ENCODE measurements around the gene ABHD16B.
"Not testable (repeated sequence)": the region's sequence is repeated elsewhere in the genome, so short reads cannot be mapped to it uniquely, and the experiment has no call there.

The ABHD16B gene

DNA sequence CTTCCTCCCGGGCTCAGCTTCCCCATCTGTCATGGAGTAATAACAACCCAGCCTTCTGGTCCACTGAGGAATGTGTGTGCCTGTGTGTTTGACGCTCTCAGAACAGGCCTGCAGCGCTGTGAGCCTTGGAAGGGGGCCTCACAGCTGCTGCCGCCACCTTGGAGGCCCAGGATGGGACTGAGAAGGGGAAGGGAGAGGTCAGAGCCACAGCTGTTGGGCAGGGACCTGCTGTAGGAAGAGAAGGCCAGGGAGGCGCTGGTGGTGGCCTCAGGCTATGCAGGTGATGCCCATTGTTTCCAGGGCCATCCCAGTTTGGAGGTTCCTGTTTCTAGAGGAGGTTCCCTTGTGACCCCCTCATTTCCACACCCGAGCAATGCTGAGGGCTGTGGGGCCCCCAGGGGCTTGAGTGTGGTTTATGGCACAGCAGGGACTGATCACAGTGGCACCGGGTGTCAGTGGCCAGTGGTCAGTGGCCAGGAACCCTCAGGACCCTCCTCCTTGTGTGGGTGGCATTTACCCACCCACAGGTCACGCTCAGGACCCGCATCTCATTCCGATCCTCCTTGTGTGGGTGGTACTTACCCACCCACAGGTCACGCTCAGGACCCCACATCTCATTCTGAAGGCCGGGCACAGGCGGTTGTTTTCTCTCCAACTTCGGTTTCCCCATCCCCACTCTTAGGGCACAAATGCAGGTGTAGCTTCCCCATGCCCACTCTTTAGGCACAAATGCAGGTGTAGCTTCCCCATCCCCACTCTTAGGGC, 17.8 kb downstream of the ABHD16B start:
- DNase-seq (ENCODE audit: low read depth): no peak

GRCh38 chr20:63880901-63881300, 19.6 kb downstream of the ABHD16B start:
- DNase-seq (ENCODE audit: low read depth): not testable (repeated sequence)

DNA sequence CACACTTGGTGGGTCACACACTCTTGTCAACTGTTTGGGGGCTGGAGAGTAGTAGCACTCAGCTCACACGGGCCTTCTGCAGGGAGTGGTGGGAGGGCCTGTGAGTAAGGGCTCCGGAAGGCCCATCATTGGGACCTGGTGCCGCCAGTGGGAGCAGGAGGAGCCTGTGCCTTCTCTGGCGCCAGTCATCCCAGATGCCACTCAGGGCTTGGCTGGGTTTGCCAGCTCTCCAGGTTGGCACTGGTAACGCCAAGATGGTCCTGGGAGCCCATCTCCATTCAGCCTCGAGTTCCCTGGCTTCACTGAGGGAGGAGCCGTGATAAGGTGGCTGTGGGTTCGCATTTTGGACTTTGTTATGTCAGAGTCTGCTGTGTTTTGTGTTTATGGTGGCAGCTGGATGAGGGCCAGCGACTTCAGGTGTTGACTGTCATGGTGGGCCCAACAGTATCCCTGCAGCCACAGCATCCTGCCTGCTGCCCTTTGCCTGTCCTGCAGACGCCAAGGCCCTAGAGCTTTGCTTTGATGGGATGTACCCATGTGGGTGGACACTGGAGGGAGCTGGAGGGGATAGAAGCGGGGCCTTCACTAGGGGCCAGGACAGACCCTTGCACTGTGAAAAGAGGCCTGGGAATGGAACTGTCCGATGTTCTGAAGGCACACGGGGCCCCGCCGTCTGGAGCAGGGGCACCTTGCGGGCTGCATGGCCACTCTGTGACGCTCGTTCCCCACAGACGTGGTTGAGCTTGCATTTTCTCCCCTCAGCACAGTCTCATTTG, 20.3 kb downstream of the ABHD16B start:
- no peak for DNase-seq (ENCODE audit: low read depth)

DNA sequence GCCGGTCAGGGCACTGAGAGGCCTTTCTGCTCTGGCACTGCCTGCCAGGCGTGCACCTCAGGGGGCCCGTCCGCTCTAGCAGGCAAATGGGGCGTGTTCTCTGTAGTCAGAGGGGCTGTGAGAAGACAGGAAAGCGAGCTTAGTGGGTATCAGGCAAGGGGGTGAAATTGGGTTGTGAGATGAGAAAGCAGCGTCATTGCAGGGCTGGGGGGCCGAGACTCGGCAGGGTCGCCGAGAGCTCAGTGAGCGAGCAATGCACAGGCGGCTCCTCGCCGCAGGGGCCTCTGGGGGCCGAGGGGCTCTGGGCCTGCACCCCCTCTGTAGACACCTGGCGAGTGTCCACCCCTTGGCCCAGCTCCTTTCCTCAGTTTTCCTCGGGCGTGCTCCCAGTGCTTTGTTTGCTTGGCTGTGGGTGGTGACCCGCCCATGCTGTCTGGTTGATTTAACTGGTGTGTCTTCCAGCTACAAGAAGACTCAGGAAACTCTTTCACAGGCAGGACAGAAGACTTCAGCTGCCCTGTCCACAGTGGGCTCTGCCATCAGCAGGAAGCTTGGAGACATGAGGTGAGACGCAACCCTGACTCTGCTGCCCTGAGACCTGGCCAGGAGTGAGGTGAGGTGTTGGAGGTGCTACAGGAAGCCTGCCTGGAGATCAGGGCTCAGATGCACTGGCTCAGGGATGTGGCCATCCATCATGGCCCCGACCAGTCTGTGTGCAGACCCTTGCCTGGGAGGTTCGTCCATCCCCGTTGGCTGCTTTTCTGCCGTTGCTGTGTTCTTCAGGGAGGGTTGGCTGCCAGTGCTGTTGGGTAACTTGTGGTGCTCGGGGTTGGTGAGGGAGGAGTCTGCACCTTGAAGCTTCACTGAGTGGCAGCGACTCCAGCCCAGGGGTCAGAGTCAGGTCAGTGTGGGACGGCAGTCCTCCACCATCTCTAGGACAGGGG, 21.2 kb downstream of the ABHD16B start:
- no peak for DNase-seq (ENCODE audit: low read depth)

- no peak for DNase-seq (ENCODE audit: low read depth)
Measured at GRCh38 chr20:63883201-63883593, 21.9 kb downstream of the ABHD16B start.

- no peak for DNase-seq (ENCODE audit: low read depth)
Measured at GRCh38 chr20:63884506-63885263, 23.4 kb downstream of the ABHD16B start.

DNA sequence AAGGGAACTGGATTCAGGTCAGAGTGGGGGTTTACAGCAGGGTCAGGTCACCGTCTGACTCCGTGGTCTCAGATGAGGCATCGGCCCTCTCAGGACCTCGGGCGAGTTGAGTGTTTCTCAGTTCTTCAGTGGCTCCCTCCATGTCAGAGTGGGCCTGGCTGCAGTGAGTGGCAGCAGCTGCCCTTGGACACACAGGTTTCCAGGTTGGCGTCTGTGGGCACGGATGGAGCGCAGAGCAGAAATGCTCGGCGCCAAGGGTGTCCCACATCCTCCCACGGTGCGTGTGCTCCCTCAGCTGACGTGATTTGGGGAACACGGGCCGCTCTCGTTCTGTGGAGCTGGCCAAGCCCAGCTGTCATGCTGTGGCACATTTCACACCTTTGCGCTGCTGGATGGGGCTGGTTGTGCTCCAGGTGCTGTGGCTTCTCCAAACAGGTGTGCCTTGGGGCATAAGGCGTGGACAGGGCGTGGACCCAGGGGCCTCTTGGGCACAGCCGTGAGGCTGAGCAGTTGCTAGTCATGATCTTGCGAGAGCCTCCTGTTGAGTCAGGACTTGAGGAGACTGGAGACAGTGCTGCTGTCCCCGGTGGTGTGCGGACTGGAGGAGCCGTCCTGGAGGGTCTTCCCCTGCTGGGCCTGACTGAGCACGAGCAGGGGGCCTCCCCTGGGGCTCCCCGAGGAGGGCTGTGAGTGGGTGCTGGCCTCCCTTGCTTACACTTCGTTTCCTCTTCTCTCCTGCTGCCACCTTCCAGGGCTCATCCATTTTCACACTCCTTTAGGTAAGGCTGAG, 24.2 kb downstream of the ABHD16B start:
- DNase-seq (ENCODE audit: low read depth): no peak

GRCh38 chr20:63886054-63886419, 24.7 kb downstream of the ABHD16B start:
- DNase-seq (ENCODE audit: low read depth): no peak

- DNase-seq (ENCODE audit: low read depth): no peak
Measured at GRCh38 chr20:63886921-63887320, 25.6 kb downstream of the ABHD16B start.

DNA sequence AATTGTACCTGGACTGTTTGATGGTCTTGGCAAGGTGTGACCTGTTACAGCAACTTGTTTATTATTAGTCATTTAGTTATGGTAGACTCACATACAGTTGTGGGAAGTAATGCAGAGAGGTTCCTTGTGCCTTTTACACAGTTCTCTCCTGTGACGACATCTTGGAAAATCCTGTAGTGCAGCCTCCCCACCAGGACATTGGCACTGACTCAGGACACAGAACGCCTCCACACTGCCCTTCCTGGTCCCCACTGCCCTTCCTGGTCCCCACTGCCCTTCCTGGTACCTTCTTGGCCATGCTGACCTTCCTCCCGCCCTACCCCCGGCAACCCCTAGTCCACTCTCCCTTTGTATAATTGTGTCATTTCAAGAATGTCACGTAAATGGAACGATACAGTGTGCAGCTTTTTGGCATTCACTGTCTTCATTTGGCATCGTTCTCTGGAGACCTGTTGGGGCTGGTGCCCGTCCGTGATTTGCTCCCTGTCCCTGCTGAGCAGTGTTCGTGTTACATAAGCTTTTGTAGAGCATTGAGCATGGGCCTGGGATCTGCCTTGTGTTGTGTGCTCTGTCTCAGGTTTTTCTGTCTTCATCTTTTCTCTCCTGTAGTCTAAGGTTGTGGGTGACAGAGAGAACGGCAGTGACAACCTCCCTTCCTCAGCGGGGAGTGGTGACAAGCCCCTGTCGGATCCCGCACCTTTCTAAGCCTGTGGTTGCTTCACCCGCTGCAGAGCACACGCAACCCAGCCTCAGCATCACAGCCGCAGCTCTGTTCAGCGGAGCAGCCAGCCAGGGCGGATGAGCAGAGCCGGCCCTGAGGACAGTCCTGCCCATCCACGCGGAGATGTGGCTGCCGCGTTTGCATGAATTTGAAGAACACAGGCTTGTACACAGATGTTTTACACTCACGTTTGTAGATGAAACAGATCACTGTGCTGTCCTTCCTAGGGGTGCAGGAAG, 28.2 kb downstream of the ABHD16B start:
- no peak for DNase-seq (ENCODE audit: low read depth)

- no peak for DNase-seq (ENCODE audit: low read depth)
Measured at GRCh38 chr20:63890201-63890576, 28.9 kb downstream of the ABHD16B start.

DNA sequence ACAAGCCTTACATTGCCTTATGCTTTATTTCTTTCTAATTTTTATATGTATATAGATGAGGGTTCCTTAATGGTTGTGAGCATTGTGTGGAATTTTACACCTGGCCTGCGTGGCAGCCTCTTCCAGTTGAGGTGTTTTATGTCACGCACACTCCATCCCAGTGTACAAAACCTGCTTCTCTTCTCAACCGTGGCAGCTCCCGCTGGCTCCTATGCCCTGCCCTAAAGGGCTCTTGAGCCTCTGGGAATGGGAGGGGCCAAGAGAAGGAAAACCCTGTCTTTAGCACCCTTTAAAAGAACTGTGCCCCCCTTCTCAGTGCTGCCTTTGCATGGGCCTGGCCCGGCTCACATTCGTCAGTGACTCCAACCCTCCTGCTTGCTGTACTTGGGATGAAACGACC, 29.3 kb downstream of the ABHD16B start:
- DNase-seq (ENCODE audit: low read depth): no peak

DNA sequence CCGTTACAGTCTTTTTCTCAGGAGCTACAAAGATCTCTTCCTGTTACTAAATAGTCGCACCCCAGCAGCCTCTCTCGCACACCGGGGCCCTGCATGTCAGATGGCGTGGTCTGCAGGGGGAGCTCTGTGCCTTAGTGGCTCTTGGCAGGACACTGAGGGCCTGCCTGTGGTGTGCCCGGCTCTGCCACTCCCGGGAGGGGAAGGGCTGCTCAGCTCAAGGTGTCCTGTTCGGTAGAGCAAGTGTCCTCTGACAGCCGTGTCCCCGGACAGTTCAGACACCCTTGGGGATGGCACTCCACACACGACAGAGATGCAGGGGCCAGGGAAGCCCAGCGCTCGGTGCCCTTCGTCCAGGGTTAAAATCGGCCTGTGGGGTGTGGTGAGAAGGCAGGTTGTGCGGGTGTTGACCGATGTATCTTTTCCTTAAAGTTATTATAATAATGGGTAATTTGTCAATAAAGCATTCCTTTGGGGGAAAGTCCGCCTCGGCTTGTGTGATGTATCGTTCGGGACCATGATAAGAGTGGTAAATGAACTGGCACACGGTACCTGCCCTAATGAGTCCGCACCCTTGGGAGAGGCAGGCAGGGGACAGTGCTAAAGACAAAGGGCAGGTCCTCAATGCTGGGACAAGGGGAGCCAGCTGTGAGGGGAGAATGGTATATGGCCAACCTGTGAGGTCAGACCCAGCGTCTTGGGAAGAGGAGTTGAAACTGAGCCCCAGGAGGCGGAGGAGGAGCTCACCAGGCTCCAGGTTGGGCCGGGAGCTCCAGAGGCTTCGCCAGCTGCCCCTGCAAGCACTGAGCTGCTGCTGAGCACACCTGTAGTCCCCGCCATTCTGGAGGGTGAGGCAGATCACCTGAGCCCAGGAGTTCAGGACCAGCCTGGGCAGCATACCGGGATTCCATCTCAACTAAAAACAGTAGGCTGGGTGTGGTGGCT, 30.0 kb downstream of the ABHD16B start:
- no peak for DNase-seq (ENCODE audit: low read depth)

DNA sequence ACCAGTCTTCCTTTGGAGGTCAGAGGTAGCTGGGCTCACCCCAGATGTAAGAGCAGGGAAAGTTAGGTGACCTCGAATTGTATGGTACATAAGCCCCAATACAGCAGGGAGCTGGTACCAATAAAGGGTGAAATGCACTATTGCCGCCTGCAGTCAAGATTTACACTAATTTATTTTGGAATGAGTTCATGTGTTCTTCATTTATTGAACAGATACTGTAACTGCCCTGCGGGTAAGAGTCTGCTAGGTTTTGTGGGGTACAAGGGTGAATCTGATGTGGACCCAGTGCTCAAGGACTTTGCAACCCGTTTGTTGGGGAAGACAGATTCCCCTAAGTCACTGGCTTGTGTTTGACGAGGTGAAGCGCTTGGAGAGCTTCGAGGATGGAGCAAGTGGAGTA, 31.1 kb downstream of the ABHD16B start:
- DNase-seq (ENCODE audit: low read depth): no peak

DNA sequence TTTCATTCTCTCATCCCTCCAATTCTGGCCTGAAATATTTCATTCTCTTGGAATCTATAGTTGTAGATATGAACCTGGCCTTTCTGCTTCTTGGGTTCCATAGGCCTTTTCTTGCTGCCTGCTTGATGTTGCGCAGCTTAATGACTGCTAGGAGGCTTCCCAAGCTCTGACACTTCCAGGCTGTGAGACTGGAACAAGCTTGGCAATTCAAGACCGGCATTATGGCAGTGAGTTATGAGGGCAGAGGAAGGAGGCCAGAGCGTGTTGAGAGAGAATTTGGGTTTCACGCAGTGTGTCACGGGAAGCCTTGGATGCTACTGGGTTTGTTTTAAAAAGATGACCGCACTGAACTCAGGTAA, 32.7 kb downstream of the ABHD16B start:
- DNase-seq (ENCODE audit: low read depth): no peak

DNA sequence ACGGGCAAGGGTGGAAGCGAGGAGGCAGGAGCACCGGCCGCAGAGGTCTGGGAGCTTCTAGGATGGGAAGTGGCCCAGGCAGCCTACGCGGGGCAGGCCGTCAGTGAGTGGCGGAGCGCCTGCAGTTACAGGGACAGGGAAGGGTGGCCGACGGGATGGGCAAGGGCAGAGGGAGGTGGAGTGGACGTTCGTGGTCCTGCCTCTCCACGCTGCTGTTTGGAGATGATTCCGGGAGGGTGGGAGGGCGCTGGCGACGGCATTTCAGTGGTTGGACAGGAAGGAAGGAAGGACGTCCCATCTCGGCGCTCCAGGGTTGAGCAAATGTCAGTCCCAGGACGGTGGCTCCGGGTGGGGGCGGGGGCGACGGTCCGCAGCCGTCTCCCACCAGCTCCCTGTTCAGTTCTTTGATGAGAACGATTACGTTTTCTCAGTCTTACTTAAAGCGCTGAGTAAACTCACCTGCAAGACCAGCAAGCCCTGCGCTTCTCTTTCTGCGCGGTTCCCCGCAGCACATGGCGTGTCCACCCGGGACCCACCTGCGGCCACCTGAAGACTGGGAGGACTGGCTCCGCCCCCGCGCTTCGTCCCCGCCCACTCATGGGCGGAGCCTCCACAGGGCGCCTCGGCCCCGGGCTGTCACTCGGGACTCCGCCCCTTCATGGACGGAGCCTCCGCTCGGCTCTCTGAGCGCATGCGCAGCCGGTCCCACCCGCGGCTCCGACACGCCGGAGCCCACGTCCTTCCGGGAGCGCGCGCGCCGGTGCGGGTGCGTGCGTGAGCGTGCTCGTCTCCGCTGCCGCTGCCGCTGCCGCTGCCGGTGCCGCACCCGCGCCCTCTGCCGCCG, 33.3 kb downstream of the ABHD16B start, which contains the start of gene DNAJC5:
TSS of gene DNAJC5 (plus strand) at position 769 of the 844 bp plus-strand sequence. CDS start 33,220 bp downstream, outside the sequence.
- DNase-seq (ENCODE audit: low read depth): peak; percentile 97

DNA sequence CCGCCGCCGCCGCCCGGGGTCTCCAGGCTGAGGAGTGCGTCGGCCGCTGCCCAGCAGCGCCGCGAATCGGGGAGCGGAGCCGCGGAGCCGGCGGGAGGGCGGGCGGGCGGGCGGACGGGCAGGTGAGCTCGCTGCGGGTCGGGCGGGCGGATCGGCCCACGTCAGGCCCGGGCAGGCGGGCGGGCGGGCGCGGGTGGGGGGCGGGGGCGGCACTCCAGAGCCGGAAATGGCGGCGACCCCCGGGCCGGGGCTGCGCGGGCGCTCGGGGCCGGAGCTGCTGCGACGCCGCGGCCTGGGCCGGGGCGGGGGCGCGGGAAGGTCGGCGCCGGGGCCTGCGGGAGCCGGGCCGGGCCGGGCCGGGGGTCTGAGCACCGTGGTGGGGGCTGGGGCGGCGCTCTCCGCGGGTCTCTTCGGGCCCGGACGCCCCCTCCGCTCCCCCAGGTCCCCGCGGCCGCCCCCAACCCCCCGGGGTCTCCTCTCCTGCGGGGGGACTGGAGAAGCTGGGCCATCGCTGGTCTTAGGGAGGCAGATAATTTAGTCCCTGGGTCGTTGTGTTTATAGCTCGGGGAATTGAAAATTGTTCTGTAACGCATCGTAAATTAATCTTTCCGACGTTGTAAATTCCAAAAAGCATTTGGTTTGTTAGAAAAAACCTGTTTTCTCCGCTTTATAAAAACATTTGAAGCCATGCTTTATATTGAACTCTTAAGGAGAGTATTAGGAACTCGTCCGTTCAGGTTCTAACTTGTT, 34.1 kb downstream of the ABHD16B start:
- DNase-seq (ENCODE audit: low read depth): peak; percentile 7
